OCI-LY1 (cell line): ENCODE data around the gene MAN1C1.

Experiments
- H2AFZ ChIP-seq: fragments of 200-600 bp; sonication (generic), shearing (Covaris generic); 2 replicates; pipeline ENCODE4 v1.6.0; 2014; ENCODE audit warnings: antibody characterized with exemption, mild to moderate bottlenecking, low read length
- H3F3A ChIP-seq: fragments of 200-600 bp; sonication (generic), shearing (Covaris generic); 2 replicates; pipeline ENCODE4 v1.6.0; 2014; ENCODE audit warnings: mild to moderate bottlenecking, antibody characterized with exemption, low read length, moderate library complexity; ENCODE audit not compliant: insufficient read depth
- H3K27ac ChIP-seq: fragments of 200-600 bp; sonication (generic); 2 replicates; pipeline ENCODE4 v1.5.1; 2014; ENCODE audit warnings: low read length, mixed run types, mild to moderate bottlenecking, low read depth; ENCODE audit not compliant: poor library complexity, severe bottlenecking
- H3K27me3 ChIP-seq: fragments of 200-600 bp; sonication (generic); 2 replicates; pipeline ENCODE4 v1.6.0; 2014; ENCODE audit warnings: antibody characterized with exemption, mild to moderate bottlenecking, low read length, moderate library complexity; ENCODE audit not compliant: insufficient read depth
- H3K36me3 ChIP-seq: fragments of 200-600 bp; sonication (generic); 2 replicates; pipeline ENCODE4 v1.6.1; 2014; ENCODE audit warnings: mild to moderate bottlenecking, antibody characterized with exemption, low read length, moderate library complexity, mixed read lengths; ENCODE audit not compliant: insufficient read depth
- H3K4me1 ChIP-seq: fragments of 200-600 bp; sonication (generic); 2 replicates; pipeline ENCODE4 v1.5.1; 2014; ENCODE audit warnings: mild to moderate bottlenecking, low read length, moderate library complexity; ENCODE audit not compliant: insufficient read depth, severe bottlenecking
- H3K4me2 ChIP-seq: fragments of 200-600 bp; sonication (generic), shearing (Covaris generic); 2 replicates; pipeline ENCODE4 v1.6.1; 2014; ENCODE audit warnings: low read length
- H3K4me3 ChIP-seq: fragments of 200-600 bp; sonication (generic); 2 replicates; pipeline ENCODE4 v1.5.1; 2014; ENCODE audit warnings: low read length, low read depth, mild to moderate bottlenecking, mixed read lengths; ENCODE audit not compliant: poor library complexity, severe bottlenecking
- H3K79me2 ChIP-seq: fragments of 200-600 bp; shearing (Covaris generic); 2 replicates; pipeline ENCODE4 v1.6.1; 2016; ENCODE audit warnings: mixed run types, low read length, mixed read lengths; ENCODE audit not compliant: insufficient read depth
- H3K9ac ChIP-seq: fragments of 200-600 bp; sonication (generic), shearing (Covaris generic); 2 replicates; pipeline ENCODE4 v1.6.1; 2014; ENCODE audit warnings: mild to moderate bottlenecking, low read length, mixed read lengths
- H3K9me2 ChIP-seq: fragments of 200-600 bp; sonication (generic), shearing (Covaris generic); 2 replicates; pipeline ENCODE4 v1.6.1; 2014; ENCODE audit warnings: low read depth, mild to moderate bottlenecking, low read length, mixed read lengths
- H3K9me3 ChIP-seq: fragments of 200-600 bp; shearing (Covaris generic); 2 replicates; pipeline ENCODE4 v1.6.1; 2014; ENCODE audit warnings: low read length, mixed read lengths
- H4K20me1 ChIP-seq: fragments of 200-600 bp; sonication (generic), shearing (Covaris generic); 2 replicates; pipeline ENCODE4 v1.6.0; 2016; ENCODE audit warnings: mild to moderate bottlenecking, low read length; ENCODE audit not compliant: insufficient read depth
- EZH2 ChIP-seq: fragments of 200-600 bp; sonication (generic), shearing (Covaris generic); IDR thresholded peaks from 2 replicates; pipeline ENCODE4 v1.8.0; 2017; ENCODE audit warnings: borderline replicate concordance, mixed run types, mild to moderate bottlenecking, antibody characterized with exemption, low read length, moderate library complexity, mixed read lengths
- TF ChIP-seq, protein P1 (sequence below): fragments of 200-600 bp; sonication (generic), shearing (Covaris generic); IDR thresholded peaks from 2 replicates; pipeline ENCODE4 v1.5.1; 2017; ENCODE audit warnings: mild to moderate bottlenecking, antibody characterized with exemption, low read length, moderate library complexity, mixed read lengths

Gene MAN1C1

GRCh38 chr1:25620701-25621350 is 4.2 kb downstream of the MAN1C1 start:
- Histone ChIP-seq H3K4me1 (peaks cover 9% of the 10 kb centered on the region), H3K9me3 (no peaks in the 10 kb centered on the region), H3F3A (no peaks in the 10 kb centered on the region), H3K36me3 (no peaks in the 10 kb centered on the region; the same call in 1 of the 2 replicates), H3K9me2 (no peaks in the 10 kb centered on the region), H3K4me3 (no peak overlapping the region), H4K20me1 (no peaks in the 10 kb centered on the region), H3K27me3 (peaks cover 14% of the 10 kb centered on the region; the same call in 1 of the 2 replicates), H2AFZ (no peak overlapping the region), H3K4me2 (no peak overlapping the region), H3K79me2 (no peaks in the 10 kb centered on the region), H3K9ac (no peak overlapping the region), H3K27ac (no peak overlapping the region)
- TF ChIP-seq, protein P1, sequence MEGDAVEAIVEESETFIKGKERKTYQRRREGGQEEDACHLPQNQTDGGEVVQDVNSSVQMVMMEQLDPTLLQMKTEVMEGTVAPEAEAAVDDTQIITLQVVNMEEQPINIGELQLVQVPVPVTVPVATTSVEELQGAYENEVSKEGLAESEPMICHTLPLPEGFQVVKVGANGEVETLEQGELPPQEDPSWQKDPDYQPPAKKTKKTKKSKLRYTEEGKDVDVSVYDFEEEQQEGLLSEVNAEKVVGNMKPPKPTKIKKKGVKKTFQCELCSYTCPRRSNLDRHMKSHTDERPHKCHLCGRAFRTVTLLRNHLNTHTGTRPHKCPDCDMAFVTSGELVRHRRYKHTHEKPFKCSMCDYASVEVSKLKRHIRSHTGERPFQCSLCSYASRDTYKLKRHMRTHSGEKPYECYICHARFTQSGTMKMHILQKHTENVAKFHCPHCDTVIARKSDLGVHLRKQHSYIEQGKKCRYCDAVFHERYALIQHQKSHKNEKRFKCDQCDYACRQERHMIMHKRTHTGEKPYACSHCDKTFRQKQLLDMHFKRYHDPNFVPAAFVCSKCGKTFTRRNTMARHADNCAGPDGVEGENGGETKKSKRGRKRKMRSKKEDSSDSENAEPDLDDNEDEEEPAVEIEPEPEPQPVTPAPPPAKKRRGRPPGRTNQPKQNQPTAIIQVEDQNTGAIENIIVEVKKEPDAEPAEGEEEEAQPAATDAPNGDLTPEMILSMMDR: no peak
- TF ChIP-seq EZH2: no peak

DNA sequence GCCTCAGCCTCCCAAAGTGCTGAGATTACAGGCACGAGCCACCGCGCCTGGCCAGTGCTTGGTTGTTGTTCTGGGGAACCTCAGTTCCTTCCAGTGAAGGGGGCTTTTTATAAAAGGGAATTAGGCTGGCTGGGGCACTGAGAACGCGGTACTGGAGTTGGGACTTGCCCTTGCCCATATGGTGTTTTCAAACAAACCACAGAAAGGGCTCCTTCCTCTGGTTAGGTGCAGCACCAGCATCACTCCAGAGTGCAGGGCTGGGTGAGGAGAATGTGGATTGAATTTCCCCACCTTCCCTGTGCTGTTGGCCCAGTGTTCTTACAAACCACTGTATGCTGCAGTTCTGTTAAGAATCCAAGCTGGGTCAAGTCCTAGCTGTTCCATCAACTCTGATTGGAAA is 5.3 kb downstream of the MAN1C1 start:
- no peaks in the 10 kb centered on the region; the same call in 1 of the 2 replicates for H3K36me3 ChIP-seq
- no peaks in the 10 kb centered on the region for H4K20me1 ChIP-seq
- no peak overlapping the region for H3K27ac ChIP-seq
- no peaks in the 10 kb centered on the region for H3K9me2 ChIP-seq
- TF ChIP-seq, protein P1: no peak
- no peak for TF ChIP-seq EZH2
- H3K9ac ChIP-seq: no peak overlapping the region
- H3K4me1 ChIP-seq: peaks cover 3% of the 10 kb centered on the region
- H3K4me3 ChIP-seq: no peak overlapping the region
- H3K79me2 ChIP-seq: no peaks in the 10 kb centered on the region
- H2AFZ ChIP-seq: no peak overlapping the region
- no peaks in the 10 kb centered on the region for H3K9me3 ChIP-seq
- no peaks in the 10 kb centered on the region for H3F3A ChIP-seq
- peaks cover 17% of the 10 kb centered on the region; the same call in 1 of the 2 replicates for H3K27me3 ChIP-seq
- H3K4me2 ChIP-seq: no peak overlapping the region

DNA sequence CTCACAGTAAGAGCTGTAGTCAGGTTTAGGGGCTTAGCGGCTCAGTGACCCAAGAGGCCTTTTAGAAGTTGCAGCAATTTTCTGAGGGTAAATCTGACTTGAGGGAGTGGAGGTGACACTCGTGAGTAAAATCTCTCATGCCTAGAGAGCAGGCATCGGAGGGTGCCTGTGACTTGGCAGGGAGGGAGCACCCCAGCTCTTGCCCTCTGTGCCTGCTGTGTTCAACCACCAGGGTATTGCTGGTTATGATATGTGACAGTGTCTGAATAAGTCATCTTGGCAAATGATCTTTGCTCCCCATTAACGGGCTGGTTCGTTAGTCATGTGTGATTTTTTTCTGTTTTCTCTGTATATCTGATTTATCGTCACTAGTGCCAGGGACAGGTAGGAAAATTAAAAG is 5.9 kb downstream of the MAN1C1 start:
- Histone ChIP-seq H3K9ac (no peak overlapping the region), H3K27ac (no peak overlapping the region), H3K79me2 (no peaks in the 10 kb centered on the region), H3K4me2 (no peak overlapping the region), H2AFZ (no peak overlapping the region), H3F3A (no peaks in the 10 kb centered on the region), H3K9me2 (no peaks in the 10 kb centered on the region), H3K27me3 (peaks cover 17% of the 10 kb centered on the region; the same call in 1 of the 2 replicates), H3K4me3 (no peak overlapping the region), H3K36me3 (no peaks in the 10 kb centered on the region; the same call in 1 of the 2 replicates), H3K4me1 (peaks cover 2% of the 10 kb centered on the region), H4K20me1 (no peaks in the 10 kb centered on the region), H3K9me3 (no peaks in the 10 kb centered on the region)
- TF ChIP-seq, protein P1: no peak
- no peak for TF ChIP-seq EZH2
